Breast epithelium (tissue), 4 donors: ENCODE results near the gene GLMN. TPM values are rescaled to one million over a fixed set of nuclear protein-coding genes. Genes with fewer than 3 reads are reported as not detected.

Source experiments
- DNase-seq, 2 donors: peaks; one replicate each; pipeline ENCODE4 v3.0.0-alpha.2; 2019; ENCODE audit warnings: low spot score in 2 of 2
- H3K27ac ChIP-seq, 2 donors: fragments of 200-600 bp; sonication (generic) in 1 of 2; one replicate each; pipeline ENCODE4 v1.5.1; 2016 to 2019; ENCODE audit warnings: mild to moderate bottlenecking in 1 of 2
- H3K27me3 ChIP-seq, 2 donors: fragments of 200-600 bp; sonication (generic) in 1 of 2; one replicate each; pipeline versions ENCODE4 v1.5.1 to v1.6.0; 2017 to 2019; ENCODE audit warnings: control low read depth in 1 of 2, mild to moderate bottlenecking in 1 of 2
- H3K36me3 ChIP-seq: fragments of 200-600 bp; one replicate; pipeline ENCODE4 v1.5.1; 2019
- H3K4me1 ChIP-seq, 2 donors: fragments of 200-600 bp; sonication (generic); one replicate each; pipeline ENCODE4 v1.5.1; 2016 to 2019; ENCODE audit warnings: control low read depth in 1 of 2
- H3K4me3 ChIP-seq, 3 donors: fragments of 200-600 bp; sonication (generic); 1 replicate in 2 of 3; 2 replicates in 1 of 3; pipeline ENCODE4 v1.5.1; 2016 to 2019; ENCODE audit warnings: mild to moderate bottlenecking in 3 of 3, moderate library complexity in 2 of 3
- H3K9me3 ChIP-seq, 2 donors: fragments of 200-600 bp; sonication (generic) in 1 of 2; one replicate each; pipeline ENCODE4 v1.5.1; 2016 to 2019; ENCODE audit warnings: control low read depth in 1 of 2
- POLR2A ChIP-seq: fragments of 450-650 bp; IDR thresholded peaks from one replicate; pipeline ENCODE4 v1.6.1; 2016; ENCODE audit warnings: antibody characterized with exemption, mild to moderate bottlenecking, moderate library complexity
- POLR2AphosphoS5 ChIP-seq, 3 donors: sonication (generic); formaldehyde crosslinking; IDR thresholded peaks; one replicate each; pipeline ENCODE4 v1.6.1; 2017; ENCODE audit warnings: antibody characterized with exemption in 3 of 3
- intact Hi-C: fragments of 100-400 bp; cut with DNase I; formaldehyde crosslinking; loops from one replicate; pipeline ENCODE4 v1.15.1; 2023; ENCODE audit warnings: low total_unique reads
- total RNA-seq, 3 donors: library from RNA; depleted of rRNA; stranded (reverse); fragments of >200 nt; gene quantifications; one replicate each; pipeline ENCODE4 v1.1.0, GENCODE V29; 2016
- TF ChIP-seq, protein P1 (sequence below), 3 donors: fragments of 450-650 bp; IDR thresholded peaks; one replicate each; pipeline ENCODE4 v1.5.1; 2016 to 2017; ENCODE audit warnings: antibody characterized with exemption in 3 of 3, mild to moderate bottlenecking in 3 of 3, moderate library complexity in 3 of 3

GLMN gene
- total RNA-seq, 3 donors from 2014 or later, result 8.8 to 17.0 (median 10.8) TPM

DNA sequence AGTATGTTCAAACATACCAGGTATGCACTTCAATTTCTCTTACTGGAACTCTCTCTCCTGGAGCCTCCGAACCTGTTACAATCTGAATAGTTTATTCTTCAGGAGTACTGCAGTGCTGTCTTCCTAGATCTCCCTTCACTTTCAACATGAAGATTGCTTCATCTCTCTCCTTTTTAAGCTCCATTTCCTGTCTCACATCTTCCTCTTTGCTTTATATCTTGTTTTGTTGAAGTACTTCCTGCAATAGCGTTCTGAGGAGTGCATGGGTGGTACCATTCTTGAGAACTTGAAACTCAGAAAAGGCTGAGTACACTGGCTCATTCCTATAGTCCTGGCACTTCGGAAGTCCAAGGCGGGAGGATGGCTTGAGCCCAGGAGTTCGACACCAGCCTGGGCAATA, 96.8 kb downstream of the GLMN start:
- no peaks in the 10 kb centered on the region for H3K36me3 ChIP-seq
- H3K9me3 ChIP-seq, result peaks cover 0 to 10% of the 10 kb centered on the region in 2 donors
- no peaks in the 10 kb centered on the region for H3K4me1 ChIP-seq
- H3K4me3 ChIP-seq, result no peak overlapping the region
- no peak for DNase-seq
- TF ChIP-seq, protein P1, sequence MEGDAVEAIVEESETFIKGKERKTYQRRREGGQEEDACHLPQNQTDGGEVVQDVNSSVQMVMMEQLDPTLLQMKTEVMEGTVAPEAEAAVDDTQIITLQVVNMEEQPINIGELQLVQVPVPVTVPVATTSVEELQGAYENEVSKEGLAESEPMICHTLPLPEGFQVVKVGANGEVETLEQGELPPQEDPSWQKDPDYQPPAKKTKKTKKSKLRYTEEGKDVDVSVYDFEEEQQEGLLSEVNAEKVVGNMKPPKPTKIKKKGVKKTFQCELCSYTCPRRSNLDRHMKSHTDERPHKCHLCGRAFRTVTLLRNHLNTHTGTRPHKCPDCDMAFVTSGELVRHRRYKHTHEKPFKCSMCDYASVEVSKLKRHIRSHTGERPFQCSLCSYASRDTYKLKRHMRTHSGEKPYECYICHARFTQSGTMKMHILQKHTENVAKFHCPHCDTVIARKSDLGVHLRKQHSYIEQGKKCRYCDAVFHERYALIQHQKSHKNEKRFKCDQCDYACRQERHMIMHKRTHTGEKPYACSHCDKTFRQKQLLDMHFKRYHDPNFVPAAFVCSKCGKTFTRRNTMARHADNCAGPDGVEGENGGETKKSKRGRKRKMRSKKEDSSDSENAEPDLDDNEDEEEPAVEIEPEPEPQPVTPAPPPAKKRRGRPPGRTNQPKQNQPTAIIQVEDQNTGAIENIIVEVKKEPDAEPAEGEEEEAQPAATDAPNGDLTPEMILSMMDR (IDR thresholded peaks at IDR 0.05), result no peak
- TF ChIP-seq POLR2AphosphoS5 (IDR thresholded peaks at IDR 0.05) (no peak), POLR2A (no peak)
- H3K27me3 ChIP-seq, result no peaks in the 10 kb centered on the region
- H3K27ac ChIP-seq, result no peak overlapping the region
- intact Hi-C loops, result no loop called here

Other genes with a start within 250 kb of the GLMN start
- not detected for gene SETSIP, start 223.6 kb downstream of the GLMN start, total RNA-seq
- 10 to 100 TPM in 1 of 3 donors, 1 to 10 TPM in 2; 7.2 to 12.6 (median 7.5) TPM for gene BTBD8, start 218.6 kb downstream of the GLMN start, total RNA-seq
- gene C1orf146, start 81.1 kb downstream of the GLMN start, total RNA-seq, result not detected
- 10 to 100 TPM in 2 of 3 donors, 1 to 10 TPM in 1; 7.8 to 14.7 (median 12.3) TPM for gene RPAP2, start 72 bp upstream of the GLMN start, total RNA-seq
- 1 to 10 TPM in 1 of 3 donors, under 1 TPM in 2; 0.80 to 1.5 (median 0.98) TPM for gene GFI1, start 187.9 kb upstream of the GLMN start, total RNA-seq